Mucosa of descending colon (tissue), 3 donors: Measurements from ENCODE around the gene HNRNPL. TPM values are rescaled to one million over a fixed set of nuclear protein-coding genes. Genes with fewer than 3 reads are reported as not detected.

Source experiments
- ATAC-seq: fragments of 200-7000 bp; cut with Tn5 transposase; one replicate; pipeline ENCODE4 v1.9.1; 2020; ENCODE audit warnings: mild to moderate bottlenecking, moderate library complexity
- DNase-seq, 3 donors: peaks; one replicate each; pipeline ENCODE4 v3.0.0-alpha.2; 2020
- H3K36me3 ChIP-seq: fragments of 200-600 bp; one replicate; pipeline ENCODE4 v1.8.0; 2021; ENCODE audit warnings: low read depth, mild to moderate bottlenecking
- H3K4me1 ChIP-seq: fragments of 200-600 bp; one replicate; pipeline ENCODE4 v1.8.0; 2021; ENCODE audit warnings: low read depth, mild to moderate bottlenecking
- H3K4me3 ChIP-seq: fragments of 200-600 bp; one replicate; pipeline ENCODE4 v1.8.0; 2021; ENCODE audit warnings: mild to moderate bottlenecking
- H3K9me3 ChIP-seq: fragments of 200-600 bp; one replicate; pipeline ENCODE4 v1.8.0; 2021; ENCODE audit warnings: mild to moderate bottlenecking
- CTCF ChIP-seq: fragments of 200-600 bp; IDR thresholded peaks from one replicate; pipeline ENCODE4 v1.8.0; 2022; ENCODE audit warnings: antibody characterized with exemption, mild to moderate bottlenecking
- intact Hi-C, 2 donors: fragments of 100-400 bp; cut with DNase I in 1 of 2; cut with micrococcal nuclease in 1 of 2; formaldehyde crosslinking; loops; one replicate each; pipeline versions ENCODE4 v1.11.0 to v1.11.1; 2022; cut with DNase I, micrococcal nuclease
- total RNA-seq, 3 donors: library from RNA; stranded (reverse); fragmentation: NEBNext Ultra II Directional in 2 of 3; extraction: Animal tissue kit (Norgen Biotek cat#: 25700) in 2 of 3; gene quantifications; one replicate each; pipeline versions ENCODE4 v1.2.1 to v1.2.4, GENCODE V29; 2021 to 2023
- donor health status: DM: no; HTN: no; CAD: no; lungs with moderate emphysema.
- donor health status: DM: no; HTN: no; CAD: no.
- donor health status: DM: no; HTN: yes; CAD: no.

The HNRNPL gene
- total RNA-seq, 3 donors from 2014 or later: 267 to 317 (median 292) TPM

DNA sequence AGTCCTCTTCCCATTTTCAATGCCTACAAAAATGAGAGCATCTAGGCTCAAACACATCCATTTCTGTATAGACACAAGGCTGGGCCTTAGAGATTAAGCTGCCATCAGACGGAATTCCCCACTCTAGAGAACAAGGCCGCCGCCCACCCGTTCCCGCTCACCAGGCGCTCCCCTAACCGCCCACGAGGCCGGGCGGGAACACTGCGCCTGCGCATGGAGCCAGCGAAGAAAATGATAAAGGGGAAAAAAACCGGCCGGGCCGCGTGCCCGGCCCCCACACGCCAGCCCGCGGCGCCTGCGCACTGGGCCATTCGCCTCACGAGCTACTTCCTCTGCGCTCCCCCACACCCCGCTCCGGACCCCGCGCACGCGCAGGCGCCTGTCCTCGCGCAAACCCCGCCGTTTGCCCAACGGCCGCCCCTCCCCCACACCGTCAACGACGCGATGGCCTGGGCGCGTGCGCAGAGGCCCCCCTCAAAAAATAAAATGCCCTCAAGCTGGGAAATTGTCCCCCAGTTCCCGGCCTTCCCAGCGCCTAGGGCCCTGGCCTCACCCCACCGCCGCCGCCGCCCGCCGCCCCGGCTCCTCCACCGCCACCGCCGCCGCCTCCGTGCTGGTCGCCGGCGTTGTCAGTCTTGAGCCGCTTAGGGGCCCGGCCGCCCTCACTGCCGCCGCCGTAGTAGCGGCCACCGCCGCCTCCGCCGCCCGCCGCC lies 483 bp downstream of the HNRNPL start:
- peak overlapping the region; percentile 90 for H3K4me3 ChIP-seq
- no peaks in the 10 kb centered on the region for H3K9me3 ChIP-seq
- peak; percentile 97 to 99 (median 98) for DNase-seq
- peaks cover 27% of the 10 kb centered on the region for H3K4me1 ChIP-seq
- peak; percentile 59 for ATAC-seq
- intact Hi-C loops: no loop called here
- TF ChIP-seq CTCF: no peak
- peaks cover 20% of the 10 kb centered on the region for H3K36me3 ChIP-seq

GRCh38 chr19:38848299-38849146 lies 1.3 kb downstream of the HNRNPL start:
- peaks cover 27% of the 10 kb centered on the region for H3K4me1 ChIP-seq
- intact Hi-C loops: no loop called here
- ATAC-seq: no peak
- no peaks in the 10 kb centered on the region for H3K9me3 ChIP-seq
- peak overlapping the region; percentile 90 for H3K4me3 ChIP-seq
- DNase-seq: peak in 2 of 3 donors; percentile 34 to 45
- H3K36me3 ChIP-seq: peaks cover 28% of the 10 kb centered on the region
- no peak for TF ChIP-seq CTCF

DNA sequence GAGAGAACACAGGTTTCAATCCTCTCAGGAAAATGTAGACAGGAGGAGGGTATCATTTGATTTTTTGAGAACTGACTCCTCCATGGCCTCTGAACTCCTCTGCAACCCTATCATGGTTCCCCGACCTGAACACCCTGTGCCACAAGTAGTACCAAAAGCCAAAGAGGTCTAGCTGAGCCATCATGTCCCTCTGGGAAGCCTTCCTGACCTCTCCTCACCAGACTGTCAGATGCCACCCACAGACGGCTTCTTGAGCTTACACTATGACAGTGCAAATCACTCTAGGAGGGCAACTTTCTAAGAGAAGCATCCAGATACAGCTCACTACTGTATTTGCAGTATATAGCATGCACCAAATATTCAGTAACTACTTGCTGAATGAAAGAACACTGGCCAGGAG lies 3.7 kb downstream of the HNRNPL start:
- no peaks in the 10 kb centered on the region for H3K9me3 ChIP-seq
- H3K4me1 ChIP-seq: peaks cover 20% of the 10 kb centered on the region
- peaks cover 45% of the 10 kb centered on the region for H3K36me3 ChIP-seq
- intact Hi-C loops: no loop called here
- H3K4me3 ChIP-seq: no peak overlapping the region
- TF ChIP-seq CTCF: no peak
- ATAC-seq: no peak
- DNase-seq: no peak

GRCh38 chr19:38845374-38846024 lies 4.3 kb downstream of the HNRNPL start:
- H3K4me3 ChIP-seq: no peak overlapping the region
- ATAC-seq (no peak), DNase-seq (peak in 2 of 3 donors; percentile 14 to 23)
- peaks cover 20% of the 10 kb centered on the region for H3K4me1 ChIP-seq
- H3K9me3 ChIP-seq: no peaks in the 10 kb centered on the region
- no peak for TF ChIP-seq CTCF
- intact Hi-C loops: no loop called here
- H3K36me3 ChIP-seq: peaks cover 45% of the 10 kb centered on the region

DNA sequence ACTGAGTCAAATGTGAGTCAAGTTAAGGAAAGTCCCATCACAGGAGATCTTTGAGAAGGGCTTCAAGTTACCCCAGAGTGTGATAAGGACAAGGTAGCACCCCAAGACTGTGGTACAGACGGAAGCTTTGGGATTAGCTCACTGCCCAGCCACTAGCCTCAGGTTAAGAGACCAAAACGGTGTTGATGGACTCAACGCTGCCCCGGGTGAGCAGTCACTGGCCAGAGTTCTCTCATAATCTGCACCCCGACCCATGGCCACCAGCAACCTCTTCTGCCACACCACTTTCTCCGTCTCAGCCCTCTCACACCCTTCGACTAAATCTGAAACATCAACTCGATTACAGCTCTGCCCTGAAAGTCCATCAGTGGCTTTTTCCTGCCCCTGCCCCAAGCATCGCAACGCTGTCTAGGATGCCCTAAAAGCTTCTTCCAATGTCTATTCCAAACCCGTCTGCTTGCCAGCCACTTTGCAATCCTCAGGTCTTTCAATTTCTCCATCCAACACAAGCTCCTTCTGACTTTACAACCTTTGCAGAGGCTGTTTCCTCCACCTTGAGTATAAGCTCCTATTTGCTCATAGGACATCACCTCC lies 5.6 kb downstream of the HNRNPL start:
- TF ChIP-seq CTCF: no peak
- DNase-seq: peak in 1 of 3 donors; percentile 9
- peaks cover 20% of the 10 kb centered on the region for H3K4me1 ChIP-seq
- no peaks in the 10 kb centered on the region for H3K9me3 ChIP-seq
- H3K36me3 ChIP-seq: peaks cover 56% of the 10 kb centered on the region
- no peak for ATAC-seq
- intact Hi-C loops: no loop called here
- no peak overlapping the region for H3K4me3 ChIP-seq
